GM21619 (cell line): ENCODE data around the gene DCUN1D2.
A peak's percentile ranks its signal among the peaks of the same experiment; 100 is the strongest.
"Not testable (repeated sequence)": the region's sequence is repeated elsewhere in the genome, so short reads cannot be mapped to it uniquely, and the experiment has no call there.

Source experiments
- ATAC-seq: cut with Tn5 transposase; IDR thresholded peaks from one replicate; pipeline ENCODE4 v1.9.1; 2021; ENCODE audit not compliant: unreplicated experiment

Gene DCUN1D2

GRCh38 chr13:113448885-113449692, 41.4 kb downstream of the DCUN1D2 start:
- no peak for ATAC-seq

GRCh38 chr13:113448545-113448884, 42.0 kb downstream of the DCUN1D2 start:
- no peak for ATAC-seq

- no peak for ATAC-seq
Measured at GRCh38 chr13:113447596-113447995, 42.9 kb downstream of the DCUN1D2 start.

GRCh38 chr13:113446488-113446854, 44.0 kb downstream of the DCUN1D2 start:
- no peak for ATAC-seq

GRCh38 chr13:113445791-113446487, 44.6 kb downstream of the DCUN1D2 start:
- peak; percentile 65 for ATAC-seq

- ATAC-seq, result no peak
Measured at GRCh38 chr13:113443991-113444390, 46.5 kb downstream of the DCUN1D2 start.

- ATAC-seq, result no peak
Measured at GRCh38 chr13:113442985-113443362, 47.5 kb downstream of the DCUN1D2 start.

- no peak for ATAC-seq
Measured at GRCh38 chr13:113442354-113442984, 48.0 kb downstream of the DCUN1D2 start.

- no peak for ATAC-seq
Measured at GRCh38 chr13:113441661-113442060, 48.9 kb downstream of the DCUN1D2 start.

- no peak for ATAC-seq
Measured at GRCh38 chr13:113437408-113438010, 53.0 kb downstream of the DCUN1D2 start.

- ATAC-seq, result not testable (repeated sequence)
Measured at GRCh38 chr13:113436866-113437265, 53.6 kb downstream of the DCUN1D2 start.

GRCh38 chr13:113435907-113436306, 54.6 kb downstream of the DCUN1D2 start:
- ATAC-seq, result not testable (repeated sequence)

- no peak for ATAC-seq
Measured at GRCh38 chr13:113433391-113433916, 57.1 kb downstream of the DCUN1D2 start.

GRCh38 chr13:113432506-113433270, 57.8 kb downstream of the DCUN1D2 start:
- no peak for ATAC-seq

- no peak for ATAC-seq
Measured at GRCh38 chr13:113431171-113431570, 59.3 kb downstream of the DCUN1D2 start.

- ATAC-seq, result no peak
Measured at GRCh38 chr13:113430378-113431110, 60.0 kb downstream of the DCUN1D2 start.

GRCh38 chr13:113429608-113429985, 60.9 kb downstream of the DCUN1D2 start:
- no peak for ATAC-seq

GRCh38 chr13:113428871-113429607, 61.5 kb downstream of the DCUN1D2 start:
- ATAC-seq, result no peak

GRCh38 chr13:113428469-113428865, 62.0 kb downstream of the DCUN1D2 start:
- no peak for ATAC-seq
